ENCODE measurements around the gene FKBP6.

DNA sequence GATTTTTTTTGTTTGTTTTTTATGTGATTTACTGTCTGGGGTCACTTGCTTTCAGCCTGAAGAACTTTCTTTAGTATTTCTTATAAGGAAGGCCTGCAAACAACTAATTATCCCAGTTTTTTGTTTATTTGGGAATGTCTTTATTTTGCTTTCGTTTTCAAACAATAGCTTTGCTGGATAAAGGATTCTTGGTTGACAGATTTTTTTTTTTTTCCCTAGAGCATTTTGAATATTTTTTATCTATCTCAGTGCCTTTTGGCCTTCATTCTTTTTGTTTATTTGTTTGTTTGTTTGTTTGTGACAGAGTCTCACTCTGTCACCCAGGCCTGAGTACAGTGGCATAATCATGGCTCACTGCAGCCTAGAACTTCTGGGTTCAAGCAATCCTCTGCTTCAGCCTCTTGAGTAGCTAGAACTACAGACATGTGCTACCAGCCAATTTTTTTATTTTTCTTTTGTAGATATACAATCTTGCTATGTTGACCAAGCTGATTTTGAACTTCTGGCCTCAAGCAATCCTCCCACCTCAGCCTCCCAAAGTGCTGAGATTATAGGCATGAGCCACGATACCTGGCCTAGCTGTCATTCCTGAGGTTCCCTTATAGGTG lies 59.4 kb downstream of the FKBP6 start:
- TF ChIP-seq CTCF (IDR thresholded peaks at IDR 0.05; ENCODE audit: insufficient read depth, low read length, poor library complexity, severe bottlenecking) = no peak
- no peak for TF ChIP-seq EZH2phosphoT487 (conservative IDR thresholded peaks at IDR 0.05; ENCODE audit: low read length)

Data from SU-DHL-6 (cell line).